Measurements from ENCODE around the gene IL10RA. TPM values are rescaled to one million over a fixed set of nuclear protein-coding genes. Genes with fewer than 3 reads are reported as not detected.

IL10RA gene
- total RNA-seq, 2 experiments from 2014 or later = 15.7 to 25.2 TPM

DNA sequence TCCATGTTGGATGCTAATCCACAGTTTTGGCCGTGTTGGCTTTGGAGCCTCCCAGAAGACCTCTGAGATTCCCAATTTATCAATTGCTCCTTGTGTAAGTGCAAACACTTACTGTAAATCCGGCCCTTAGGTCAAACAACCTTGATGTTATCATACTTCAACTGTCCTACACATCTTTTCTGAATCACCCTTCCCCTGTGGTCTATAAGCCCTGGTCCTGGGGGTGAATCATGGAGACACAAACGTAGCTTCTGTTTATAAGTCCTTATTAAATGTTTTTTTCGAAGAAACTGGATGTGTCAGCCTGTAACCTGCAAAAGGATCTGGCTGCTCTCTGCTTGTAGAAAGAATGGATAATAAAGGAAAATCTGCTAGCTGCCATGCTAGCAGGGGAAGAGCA is 1.7 kb upstream of the IL10RA start:
- no peaks in the 10 kb centered on the region for H3K9me2 ChIP-seq (ENCODE audit: insufficient read depth, low read length)
- H3K4me3 ChIP-seq (ENCODE audit: low read depth, low read length, poor library complexity, severe bottlenecking) = no peak overlapping the region
- CTCF ChIA-PET (ENCODE audit: unreplicated experiment) = no interaction called here
- BruUV-seq (replicated peaks) = no TSS peak
- H3K79me2 ChIP-seq (ENCODE audit: insufficient read depth, low read depth, low read length) = peaks cover 6% of the 10 kb centered on the region; the same call in 1 of the 2 replicates
- H3K27ac ChIP-seq (ENCODE audit: low read depth, low read length, poor library complexity, severe bottlenecking) = no peak overlapping the region
- no peak overlapping the region for H2AFZ ChIP-seq (ENCODE audit: low read length)
- intact Hi-C loops (cut with micrococcal nuclease; ENCODE audit: unreplicated experiment) = no loop called here
- no peak for DNase-seq (ENCODE audit: low spot score)
- no peaks in the 10 kb centered on the region for H3K9me3 ChIP-seq (ENCODE audit: low read length)
- TF ChIP-seq, protein P1, sequence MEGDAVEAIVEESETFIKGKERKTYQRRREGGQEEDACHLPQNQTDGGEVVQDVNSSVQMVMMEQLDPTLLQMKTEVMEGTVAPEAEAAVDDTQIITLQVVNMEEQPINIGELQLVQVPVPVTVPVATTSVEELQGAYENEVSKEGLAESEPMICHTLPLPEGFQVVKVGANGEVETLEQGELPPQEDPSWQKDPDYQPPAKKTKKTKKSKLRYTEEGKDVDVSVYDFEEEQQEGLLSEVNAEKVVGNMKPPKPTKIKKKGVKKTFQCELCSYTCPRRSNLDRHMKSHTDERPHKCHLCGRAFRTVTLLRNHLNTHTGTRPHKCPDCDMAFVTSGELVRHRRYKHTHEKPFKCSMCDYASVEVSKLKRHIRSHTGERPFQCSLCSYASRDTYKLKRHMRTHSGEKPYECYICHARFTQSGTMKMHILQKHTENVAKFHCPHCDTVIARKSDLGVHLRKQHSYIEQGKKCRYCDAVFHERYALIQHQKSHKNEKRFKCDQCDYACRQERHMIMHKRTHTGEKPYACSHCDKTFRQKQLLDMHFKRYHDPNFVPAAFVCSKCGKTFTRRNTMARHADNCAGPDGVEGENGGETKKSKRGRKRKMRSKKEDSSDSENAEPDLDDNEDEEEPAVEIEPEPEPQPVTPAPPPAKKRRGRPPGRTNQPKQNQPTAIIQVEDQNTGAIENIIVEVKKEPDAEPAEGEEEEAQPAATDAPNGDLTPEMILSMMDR (conservative IDR thresholded peaks at IDR 0.05; ENCODE audit: low read length) = no peak
- no peak for TF ChIP-seq EZH2phosphoT487 (IDR thresholded peaks at IDR 0.05; ENCODE audit: borderline replicate concordance, low read depth, low read length)
- peaks cover 35% of the 10 kb centered on the region for H3K4me1 ChIP-seq (ENCODE audit: insufficient read depth, low read length, poor library complexity, severe bottlenecking)
- no peak overlapping the region for H3K4me2 ChIP-seq (ENCODE audit: low read length)
- no peaks in the 10 kb centered on the region for H4K20me1 ChIP-seq (ENCODE audit: insufficient read depth, low read length)
- H3K36me3 ChIP-seq (ENCODE audit: insufficient read depth, low read length) = peaks cover 10% of the 10 kb centered on the region
- POLR2A ChIA-PET = interaction anchor here (0.9 to 1.0 kb wide), 2 partner anchors 31 to 64 kb away, joined by 3 read pairs; no protein-coding TSS in a partner anchor

DNA sequence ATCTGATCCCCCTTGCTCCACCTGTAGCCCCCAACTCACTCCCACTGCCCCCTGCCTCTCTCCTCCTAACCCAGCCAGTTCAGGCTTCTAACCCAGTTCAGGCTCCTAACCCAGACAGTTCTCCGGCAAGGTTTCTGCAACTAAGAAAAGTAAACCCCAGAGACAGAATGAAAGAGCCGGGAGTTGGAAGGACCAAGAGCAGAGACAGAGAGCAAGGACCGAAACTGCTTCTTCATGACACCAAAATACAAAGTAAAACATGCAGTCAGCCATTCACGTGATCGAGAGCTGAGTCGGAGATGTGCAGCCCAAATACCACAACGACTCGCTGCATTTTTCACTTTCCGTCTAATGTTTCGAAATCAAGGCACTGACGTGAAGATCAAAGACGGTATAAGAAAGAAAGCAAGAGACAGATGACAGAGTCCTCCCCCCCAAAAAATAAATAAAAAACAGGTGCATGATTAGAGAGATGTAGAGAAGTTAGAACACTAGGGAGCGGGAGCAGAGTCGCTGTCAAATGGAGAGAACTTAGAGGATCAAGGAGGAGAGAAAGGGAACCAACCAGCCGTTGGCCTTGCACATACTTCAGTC is 884 bp downstream of the IL10RA start:
- POLR2A ChIA-PET = interaction anchor here (0.6 to 4.2 kb wide), 11 partner anchors 10 to 386 kb away, joined by 3 to 59 read pairs (median 4); no protein-coding TSS in a partner anchor
- H3K36me3 ChIP-seq (ENCODE audit: insufficient read depth, low read length) = peaks cover 36% of the 10 kb centered on the region
- BruUV-seq (replicated peaks) = TSS peak; percentile 75
- H2AFZ ChIP-seq (ENCODE audit: low read length) = peak overlapping the region; percentile 91; the same call in 1 of the 2 replicates
- no peak for TF ChIP-seq EZH2phosphoT487 (IDR thresholded peaks at IDR 0.05; ENCODE audit: borderline replicate concordance, low read depth, low read length)
- TF ChIP-seq, protein P1 (conservative IDR thresholded peaks at IDR 0.05; ENCODE audit: low read length) = no peak
- peak overlapping the region; percentile 44 for H3K27ac ChIP-seq (ENCODE audit: low read depth, low read length, poor library complexity, severe bottlenecking)
- intact Hi-C loops (cut with micrococcal nuclease; ENCODE audit: unreplicated experiment) = loop anchor here (1.0 to 2.0 kb wide), 2 partner anchors 24 to 66 kb away; no protein-coding TSS in a partner anchor
- peak; percentile 65 for DNase-seq (ENCODE audit: low spot score)
- CTCF ChIA-PET (ENCODE audit: unreplicated experiment) = interaction anchor here (2.8 kb wide), 1 partner anchor 20 kb away, joined by 13 read pairs; no protein-coding TSS in a partner anchor
- peaks cover 6% of the 10 kb centered on the region; the same call in 1 of the 2 replicates for H3K79me2 ChIP-seq (ENCODE audit: insufficient read depth, low read depth, low read length)
- H3K4me2 ChIP-seq (ENCODE audit: low read length) = peak overlapping the region; percentile 89
- H3K4me3 ChIP-seq (ENCODE audit: low read depth, low read length, poor library complexity, severe bottlenecking) = peak overlapping the region; percentile 78
- H4K20me1 ChIP-seq (ENCODE audit: insufficient read depth, low read length) = no peaks in the 10 kb centered on the region
- no peaks in the 10 kb centered on the region for H3K9me3 ChIP-seq (ENCODE audit: low read length)
- no peaks in the 10 kb centered on the region for H3K9me2 ChIP-seq (ENCODE audit: insufficient read depth, low read length)
- H3K4me1 ChIP-seq (ENCODE audit: insufficient read depth, low read length, poor library complexity, severe bottlenecking) = peaks cover 43% of the 10 kb centered on the region

Measured in OCI-LY7 (cell line).